Thoracic aorta (tissue), 2 donors: ENCODE measurements around the gene UBASH3A. TPM values are rescaled to one million over a fixed set of nuclear protein-coding genes. Genes with fewer than 3 reads are reported as not detected.

Experiments used
- ATAC-seq: fragments of 150-250 bp; one replicate; pipeline ENCODE4 v1.8.0; 2017; ENCODE audit warnings: low read depth; ENCODE audit not compliant: insufficient number of reproducible peaks, low FRiP score
- DNase-seq: peaks from one replicate; pipeline ENCODE4 v3.0.0-alpha.2; 2020; ENCODE audit warnings: low spot score
- H3K27ac ChIP-seq, 2 donors: fragments of 200-600 bp; sonication (generic); 1 replicate in 1 of 2; 2 replicates in 1 of 2; pipeline ENCODE4 v1.5.1; 2016; ENCODE audit warnings: mild to moderate bottlenecking in 2 of 2, moderate library complexity in 2 of 2
- H3K27me3 ChIP-seq: fragments of 200-600 bp; sonication (generic); replicated peaks from 2 replicates; pipeline ENCODE4 v1.6.0; 2016; ENCODE audit warnings: mild to moderate bottlenecking; ENCODE audit not compliant: insufficient read depth
- H3K36me3 ChIP-seq: fragments of 200-600 bp; sonication (generic); one replicate; pipeline ENCODE4 v1.5.1; 2016
- H3K4me1 ChIP-seq, 2 donors: fragments of 200-600 bp; sonication (generic); 1 replicate in 1 of 2; 2 replicates in 1 of 2; pipeline versions ENCODE4 v1.5.1 to v1.6.0; 2016; ENCODE audit warnings: low read depth in 2 of 2, mild to moderate bottlenecking in 1 of 2; ENCODE audit not compliant: control insufficient read depth in 1 of 2
- H3K4me3 ChIP-seq: fragments of 200-600 bp; sonication (generic); 2 replicates; pipeline ENCODE4 v1.5.1; 2016; ENCODE audit warnings: mild to moderate bottlenecking
- H3K9me3 ChIP-seq: fragments of 200-600 bp; sonication (generic); 2 replicates; pipeline ENCODE4 v1.5.1; 2016
- total RNA-seq, 2 donors: library from RNA; depleted of rRNA; stranded (reverse); fragments of >200 nt; gene quantifications; one replicate each; pipeline versions ENCODE4 v1.1.0 to v1.2.3, GENCODE V29; 2016
- TF ChIP-seq, protein P1 (sequence below): fragments of 200-600 bp; sonication (generic); IDR thresholded peaks from one replicate; pipeline ENCODE4 v1.5.1; 2019; ENCODE audit warnings: antibody characterized with exemption

The UBASH3A gene
- total RNA-seq, 2 donors from 2014 or later = 1.2 to 1.3 TPM

DNA sequence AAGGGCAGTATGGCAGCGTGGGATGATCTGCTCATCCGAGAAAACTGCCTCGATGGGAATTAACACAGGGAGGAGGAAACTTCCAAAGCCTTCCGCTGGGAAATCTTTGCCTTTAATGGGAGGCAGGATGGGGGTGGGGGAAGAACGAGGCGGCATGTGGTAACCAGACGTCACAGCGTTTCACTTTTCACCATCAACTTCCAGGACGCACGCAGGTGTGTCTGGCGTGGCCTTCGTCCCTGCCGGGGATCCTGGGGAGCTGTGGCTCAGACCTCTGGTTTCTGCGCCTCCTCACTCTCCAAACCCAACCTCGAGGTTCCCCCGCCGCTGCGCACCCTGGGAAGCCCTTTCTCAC, 92.0 kb downstream of the UBASH3A start:
- no peak for ATAC-seq
- peaks cover 0 to 12% of the 10 kb centered on the region in 2 donors for H3K4me1 ChIP-seq
- no peak for DNase-seq
- no peaks in the 10 kb centered on the region for H3K27me3 ChIP-seq
- no peaks in the 10 kb centered on the region for H3K36me3 ChIP-seq
- TF ChIP-seq, protein P1, sequence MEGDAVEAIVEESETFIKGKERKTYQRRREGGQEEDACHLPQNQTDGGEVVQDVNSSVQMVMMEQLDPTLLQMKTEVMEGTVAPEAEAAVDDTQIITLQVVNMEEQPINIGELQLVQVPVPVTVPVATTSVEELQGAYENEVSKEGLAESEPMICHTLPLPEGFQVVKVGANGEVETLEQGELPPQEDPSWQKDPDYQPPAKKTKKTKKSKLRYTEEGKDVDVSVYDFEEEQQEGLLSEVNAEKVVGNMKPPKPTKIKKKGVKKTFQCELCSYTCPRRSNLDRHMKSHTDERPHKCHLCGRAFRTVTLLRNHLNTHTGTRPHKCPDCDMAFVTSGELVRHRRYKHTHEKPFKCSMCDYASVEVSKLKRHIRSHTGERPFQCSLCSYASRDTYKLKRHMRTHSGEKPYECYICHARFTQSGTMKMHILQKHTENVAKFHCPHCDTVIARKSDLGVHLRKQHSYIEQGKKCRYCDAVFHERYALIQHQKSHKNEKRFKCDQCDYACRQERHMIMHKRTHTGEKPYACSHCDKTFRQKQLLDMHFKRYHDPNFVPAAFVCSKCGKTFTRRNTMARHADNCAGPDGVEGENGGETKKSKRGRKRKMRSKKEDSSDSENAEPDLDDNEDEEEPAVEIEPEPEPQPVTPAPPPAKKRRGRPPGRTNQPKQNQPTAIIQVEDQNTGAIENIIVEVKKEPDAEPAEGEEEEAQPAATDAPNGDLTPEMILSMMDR = peak; percentile 27
- H3K4me3 ChIP-seq = peak overlapping the region; percentile 83
- no peaks in the 10 kb centered on the region for H3K9me3 ChIP-seq
- no peak overlapping the region for H3K27ac ChIP-seq

DNA sequence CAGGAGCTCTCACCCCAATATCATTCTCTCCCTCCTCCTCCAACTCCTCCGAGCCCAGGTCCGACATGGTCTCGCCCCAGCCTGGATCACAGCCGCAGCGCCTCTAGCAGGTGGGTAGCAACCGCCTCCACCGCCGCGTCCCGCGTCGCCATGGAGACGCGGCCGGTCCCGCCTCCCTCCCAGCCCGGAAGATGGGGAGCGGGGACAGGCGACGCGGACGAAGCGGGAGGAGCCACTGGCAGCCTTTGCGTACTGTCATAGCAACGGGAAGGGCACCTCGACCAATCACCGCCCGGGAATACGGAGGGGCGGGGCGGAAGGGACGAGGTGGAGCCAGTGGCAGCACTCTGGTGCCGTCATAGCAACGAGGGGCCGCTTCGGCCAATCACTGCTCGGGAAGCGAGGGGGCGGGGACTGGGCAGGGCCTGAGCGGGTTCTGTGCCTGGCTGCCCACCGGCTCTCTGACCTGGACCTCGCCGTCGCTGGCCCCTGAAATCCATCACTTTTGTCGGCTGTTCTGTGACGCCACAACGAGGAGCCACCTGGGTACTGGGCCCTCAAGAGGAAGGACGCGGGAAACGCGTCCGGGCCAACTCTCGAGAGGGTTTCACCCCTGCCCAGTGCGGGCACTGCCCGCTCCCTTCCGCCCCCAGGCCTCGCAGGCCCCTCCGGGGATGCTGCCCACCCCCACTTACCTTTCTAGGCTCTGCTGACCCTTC, 92.6 kb downstream of the UBASH3A start, which contains the start of gene RSPH1:
TSS of gene RSPH1 (minus strand) at position 105 of the 719 bp plus-strand sequence. CDS start at position 67, 38 bp downstream.
- Histone ChIP-seq H3K27ac (peak within 1 kb of the TSS; percentile 50 to 75), H3K27me3 (no peaks in the 10 kb centered on the region), H3K9me3 (no peaks in the 10 kb centered on the region), H3K36me3 (no peaks in the 10 kb centered on the region), H3K4me3 (peak within 1 kb of the TSS; percentile 83), H3K4me1 (peaks cover 0 to 12% of the 10 kb centered on the region in 2 donors)
- ATAC-seq (peak; percentile 99), DNase-seq (peak; percentile 96)
- TF ChIP-seq, protein P1 = no peak

DNA sequence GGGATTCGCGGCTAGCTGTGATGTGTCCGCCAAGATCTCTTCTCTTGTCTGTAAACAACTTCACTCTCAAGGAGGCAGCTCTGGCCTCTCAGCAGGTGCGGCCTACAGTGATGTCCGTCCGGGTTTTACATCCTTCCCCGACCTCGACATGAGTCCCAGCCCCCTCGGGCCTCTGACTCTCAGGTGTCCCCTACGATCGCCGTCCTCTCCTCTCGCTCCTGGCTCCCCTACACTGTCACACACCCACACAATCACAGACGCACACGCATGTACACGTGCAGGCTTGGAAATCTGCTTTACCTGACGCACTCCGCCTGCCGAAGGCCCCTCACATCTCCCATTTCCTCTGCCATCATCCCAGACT, 93.1 kb downstream of the UBASH3A start:
- Histone ChIP-seq H3K9me3 (no peaks in the 10 kb centered on the region), H3K4me3 (peak overlapping the region; percentile 83), H3K27ac (peak overlapping the region; percentile 50 to 75), H3K4me1 (peaks cover 0 to 12% of the 10 kb centered on the region in 2 donors), H3K27me3 (no peaks in the 10 kb centered on the region), H3K36me3 (no peaks in the 10 kb centered on the region)
- TF ChIP-seq, protein P1 = no peak
- no peak for ATAC-seq
- no peak for DNase-seq

Other genes starting within 250 kb of the UBASH3A start
- gene ABCG1, start 184.8 kb upstream of the UBASH3A start, total RNA-seq = 10 to 100 TPM; 15.6 to 20.6 TPM
- 1 to 10 TPM in 1 of 2 donors, not detected in 1; 3.2 TPM for gene TFF3, start 88.5 kb upstream of the UBASH3A start, total RNA-seq
- 10 to 100 TPM in 1 of 2 donors, not detected in 1; 17.0 TPM for gene TFF2, start 52.9 kb upstream of the UBASH3A start, total RNA-seq
- gene TFF1, start 37.4 kb upstream of the UBASH3A start, total RNA-seq = 10 to 100 TPM in 1 of 2 donors, not detected in 1; 85.8 TPM
- not detected for gene TMPRSS3, start 7.8 kb upstream of the UBASH3A start, total RNA-seq
- under 1 TPM in 1 of 2 donors, not detected in 1; 0.27 TPM for gene RSPH1, start 92.3 kb downstream of the UBASH3A start, total RNA-seq
- gene SLC37A1, start 110.0 kb downstream of the UBASH3A start, total RNA-seq = 1 to 10 TPM; 6.6 to 9.6 TPM
- gene PDE9A, start 249.7 kb downstream of the UBASH3A start, total RNA-seq = 1 to 10 TPM; 4.2 to 4.7 TPM